Measurements from ENCODE around the gene GRIK4.

GRIK4 gene

GRCh38 chr11:120972621-120973020, 461.1 kb downstream of the GRIK4 start:
- no peak overlapping the region for H3K4me3 Mint-ChIP-seq
- H3K27me3 Mint-ChIP-seq: peaks cover 84% of the 10 kb centered on the region
- no peaks in the 10 kb centered on the region for H3K4me1 Mint-ChIP-seq
- H3K36me3 Mint-ChIP-seq (ENCODE audit: insufficient read depth): peaks cover 3% of the 10 kb centered on the region
- H3K27ac Mint-ChIP-seq (ENCODE audit: low read depth): no peak overlapping the region
- no peaks in the 10 kb centered on the region for H3K9me3 Mint-ChIP-seq
- no peak for DNase-seq (ENCODE audit: low spot score in 2 of 2)
- ATAC-seq (replicated peaks; ENCODE audit: extremely low read depth, poor library complexity, severe bottlenecking): no peak

GRCh38 chr11:120973501-120973900, 462.0 kb downstream of the GRIK4 start:
- ATAC-seq (replicated peaks; ENCODE audit: extremely low read depth, poor library complexity, severe bottlenecking) (no peak), DNase-seq (ENCODE audit: low spot score in 2 of 2) (no peak)
- Mint-ChIP-seq H3K9me3 (no peaks in the 10 kb centered on the region), H3K4me1 (no peaks in the 10 kb centered on the region), H3K4me3 (no peak overlapping the region), H3K27me3 (peaks cover 87% of the 10 kb centered on the region), H3K36me3 (ENCODE audit: insufficient read depth) (peaks cover 3% of the 10 kb centered on the region), H3K27ac (ENCODE audit: low read depth) (no peak overlapping the region)

- Mint-ChIP-seq H3K9me3 (no peaks in the 10 kb centered on the region), H3K27ac (ENCODE audit: low read depth) (no peak overlapping the region), H3K36me3 (ENCODE audit: insufficient read depth) (peaks cover 5% of the 10 kb centered on the region), H3K27me3 (peaks cover 87% of the 10 kb centered on the region), H3K4me3 (no peak overlapping the region), H3K4me1 (no peaks in the 10 kb centered on the region)
- ATAC-seq (replicated peaks; ENCODE audit: extremely low read depth, poor library complexity, severe bottlenecking) (no peak), DNase-seq (ENCODE audit: low spot score in 2 of 2) (no peak)
Measured at GRCh38 chr11:120974466-120974865, 462.9 kb downstream of the GRIK4 start.

- Mint-ChIP-seq H3K27ac (ENCODE audit: low read depth) (no peak overlapping the region), H3K9me3 (no peaks in the 10 kb centered on the region), H3K36me3 (ENCODE audit: insufficient read depth) (peaks cover 5% of the 10 kb centered on the region), H3K4me1 (no peaks in the 10 kb centered on the region), H3K4me3 (no peak overlapping the region), H3K27me3 (peaks cover 90% of the 10 kb centered on the region)
- ATAC-seq (replicated peaks; ENCODE audit: extremely low read depth, poor library complexity, severe bottlenecking) (no peak), DNase-seq (ENCODE audit: low spot score in 2 of 2) (no peak)
Measured at GRCh38 chr11:120974965-120975364, 463.4 kb downstream of the GRIK4 start.

- peaks cover 81% of the 10 kb centered on the region for H3K27me3 Mint-ChIP-seq
Measured at GRCh38 chr11:120977266-120978137, 466.0 kb downstream of the GRIK4 start.

GRCh38 chr11:120978701-120979100, 467.2 kb downstream of the GRIK4 start:
- H3K27ac Mint-ChIP-seq (ENCODE audit: low read depth): no peak overlapping the region
- no peak overlapping the region for H3K4me3 Mint-ChIP-seq
- peaks cover 83% of the 10 kb centered on the region for H3K27me3 Mint-ChIP-seq
- DNase-seq (ENCODE audit: low spot score in 2 of 2) (no peak), ATAC-seq (replicated peaks; ENCODE audit: extremely low read depth, poor library complexity, severe bottlenecking) (no peak)
- no peaks in the 10 kb centered on the region for H3K4me1 Mint-ChIP-seq
- no peaks in the 10 kb centered on the region for H3K9me3 Mint-ChIP-seq
- peaks cover 2% of the 10 kb centered on the region for H3K36me3 Mint-ChIP-seq (ENCODE audit: insufficient read depth)

More at GRCh38 chr11:120977266-120978137, 466.0 kb downstream of the GRIK4 start:
- no peaks in the 10 kb centered on the region for H3K4me1 Mint-ChIP-seq
- no peak for ATAC-seq (replicated peaks; ENCODE audit: extremely low read depth, poor library complexity, severe bottlenecking)
- no peak overlapping the region for H3K4me3 Mint-ChIP-seq
- no peak overlapping the region for H3K27ac Mint-ChIP-seq (ENCODE audit: low read depth)
- no peak for DNase-seq (ENCODE audit: low spot score in 2 of 2)
- H3K36me3 Mint-ChIP-seq (ENCODE audit: insufficient read depth): peaks cover 3% of the 10 kb centered on the region
- H3K9me3 Mint-ChIP-seq: no peaks in the 10 kb centered on the region

- Mint-ChIP-seq H3K27ac (ENCODE audit: low read depth) (peak overlapping the region; percentile 48), H3K4me1 (peaks cover 14% of the 10 kb centered on the region), H3K27me3 (peaks cover 46% of the 10 kb centered on the region), H3K9me3 (no peaks in the 10 kb centered on the region), H3K4me3 (peak overlapping the region; percentile 68), H3K36me3 (ENCODE audit: insufficient read depth) (no peaks in the 10 kb centered on the region)
- DNase-seq (ENCODE audit: low spot score in 2 of 2) (peak in 1 of 2 donors; percentile 10), ATAC-seq (replicated peaks; ENCODE audit: extremely low read depth, poor library complexity, severe bottlenecking) (peak; percentile 78)
Measured at GRCh38 chr11:120985718-120986569, 474.4 kb downstream of the GRIK4 start.

- no peaks in the 10 kb centered on the region for H3K36me3 Mint-ChIP-seq (ENCODE audit: insufficient read depth)
- no peak for ATAC-seq (replicated peaks; ENCODE audit: extremely low read depth, poor library complexity, severe bottlenecking)
- no peak overlapping the region for H3K27ac Mint-ChIP-seq (ENCODE audit: low read depth)
- no peak overlapping the region for H3K4me3 Mint-ChIP-seq
- H3K4me1 Mint-ChIP-seq: peaks cover 14% of the 10 kb centered on the region
- H3K9me3 Mint-ChIP-seq: no peaks in the 10 kb centered on the region
- no peak for DNase-seq (ENCODE audit: low spot score in 2 of 2)
- H3K27me3 Mint-ChIP-seq: peaks cover 25% of the 10 kb centered on the region
Measured at GRCh38 chr11:120988603-120989002, 477.1 kb downstream of the GRIK4 start.

- peaks cover under 1% of the 10 kb centered on the region for H3K4me1 Mint-ChIP-seq
- no peak overlapping the region for H3K27ac Mint-ChIP-seq (ENCODE audit: low read depth)
- H3K36me3 Mint-ChIP-seq (ENCODE audit: insufficient read depth): no peaks in the 10 kb centered on the region
- no peak for DNase-seq (ENCODE audit: low spot score in 2 of 2)
- ATAC-seq (replicated peaks; ENCODE audit: extremely low read depth, poor library complexity, severe bottlenecking): no peak
- H3K27me3 Mint-ChIP-seq: peaks cover 2% of the 10 kb centered on the region
- H3K4me3 Mint-ChIP-seq: no peak overlapping the region
- H3K9me3 Mint-ChIP-seq: no peaks in the 10 kb centered on the region
Measured at GRCh38 chr11:120991830-120992686, 480.5 kb downstream of the GRIK4 start.

GRCh38 chr11:120994091-120994859, 482.7 kb downstream of the GRIK4 start:
- ATAC-seq (replicated peaks; ENCODE audit: extremely low read depth, poor library complexity, severe bottlenecking) (no peak), DNase-seq (ENCODE audit: low spot score in 2 of 2) (no peak)
- no peaks in the 10 kb centered on the region for H3K4me1 Mint-ChIP-seq
- H3K27me3 Mint-ChIP-seq: peaks cover 22% of the 10 kb centered on the region
- no peaks in the 10 kb centered on the region for H3K9me3 Mint-ChIP-seq
- H3K4me3 Mint-ChIP-seq: no peak overlapping the region
- no peak overlapping the region for H3K27ac Mint-ChIP-seq (ENCODE audit: low read depth)
- no peaks in the 10 kb centered on the region for H3K36me3 Mint-ChIP-seq (ENCODE audit: insufficient read depth)

GRCh38 chr11:120995184-120995583, 483.6 kb downstream of the GRIK4 start:
- Mint-ChIP-seq H3K27me3 (peaks cover 22% of the 10 kb centered on the region), H3K9me3 (no peaks in the 10 kb centered on the region), H3K36me3 (ENCODE audit: insufficient read depth) (no peaks in the 10 kb centered on the region), H3K4me3 (no peak overlapping the region), H3K4me1 (no peaks in the 10 kb centered on the region), H3K27ac (ENCODE audit: low read depth) (no peak overlapping the region)
- ATAC-seq (replicated peaks; ENCODE audit: extremely low read depth, poor library complexity, severe bottlenecking): no peak
- no peak for DNase-seq (ENCODE audit: low spot score in 2 of 2)

Data from central memory CD8-positive, alpha-beta T cell (primary cell).